ENCODE measurements around the gene SOX6. TPM values are rescaled to one million over a fixed set of nuclear protein-coding genes. Genes with fewer than 3 reads are reported as not detected.

The SOX6 gene
- polyA plus RNA-seq, 3 donors = not detected

- no CpG with 5 or more reads among the region's 1 CpG for WGBS (ENCODE audit: insufficient coverage)
Measured at GRCh38 chr11:16059332-16059731, 297.0 kb downstream of the SOX6 start.

GRCh38 chr11:16058671-16059070 lies 297.7 kb downstream of the SOX6 start:
- peaks cover 0 to 7% (median 3%) of the 10 kb centered on the region in 7 donors for H3K9me3 Mint-ChIP-seq

More at GRCh38 chr11:16059332-16059731, 297.0 kb downstream of the SOX6 start:
- no peaks in the 10 kb centered on the region for H3K36me3 ChIP-seq (replicated peaks in 1 of 2; ENCODE audit: control insufficient read depth in 1 of 2, insufficient read depth in 2 of 2, low read length in 2 of 2)
- H3K36me3 Mint-ChIP-seq = no peaks in the 10 kb centered on the region
- H3K9me3 Mint-ChIP-seq = peaks cover 0 to 7% (median 3%) of the 10 kb centered on the region in 7 donors
- no peaks in the 10 kb centered on the region for H3K4me1 ChIP-seq (ENCODE audit: control insufficient read depth in 1 of 2, insufficient read depth in 2 of 2, low read length in 2 of 2)
- no peaks in the 10 kb centered on the region for H3K4me1 Mint-ChIP-seq
- no peak overlapping the region for H3K27ac ChIP-seq (ENCODE audit: low read depth in 1 of 2, low read length in 2 of 2)
- no peak overlapping the region for H3K9ac ChIP-seq (ENCODE audit: insufficient read depth, low read length, poor library complexity, severe bottlenecking)
- H2AFZ ChIP-seq (ENCODE audit: insufficient read depth, low read depth, low read length, poor library complexity, severe bottlenecking) = no peak overlapping the region
- H3K27me3 Mint-ChIP-seq (ENCODE audit: low read depth in 3 of 3) = no peaks in the 10 kb centered on the region
- no peaks in the 10 kb centered on the region for H4K20me1 ChIP-seq (ENCODE audit: insufficient read depth, low read length)
- no peaks in the 10 kb centered on the region for H3K27me3 ChIP-seq (ENCODE audit: control insufficient read depth in 2 of 2, insufficient read depth in 2 of 2, low read length in 2 of 2)
- DNase-seq = no peak
- H3K4me2 ChIP-seq (replicated peaks; ENCODE audit: extremely low read depth, low read length, poor library complexity, severe bottlenecking) = no peak overlapping the region
- H3K4me3 Mint-ChIP-seq = no peak overlapping the region
- no peak overlapping the region for H3K4me3 ChIP-seq (replicated peaks in 1 of 3; ENCODE audit: low read depth in 2 of 3, low read length in 3 of 3)
- no peaks in the 10 kb centered on the region for H3K9me3 ChIP-seq (replicated peaks in 1 of 2; ENCODE audit: control insufficient read depth in 1 of 2, insufficient read depth in 1 of 2, low read length in 2 of 2)
- TF ChIP-seq CTCF (IDR thresholded peaks at IDR 0.05) = no peak
- no peaks in the 10 kb centered on the region for H3K79me2 ChIP-seq (ENCODE audit: insufficient read depth, low read length)
- H3K27ac Mint-ChIP-seq = no peak overlapping the region
- intact Hi-C loops (cut with micrococcal nuclease) = no loop called here

More at GRCh38 chr11:16058671-16059070, 297.7 kb downstream of the SOX6 start:
- intact Hi-C loops (cut with micrococcal nuclease) = no loop called here
- no peaks in the 10 kb centered on the region for H3K36me3 ChIP-seq (replicated peaks in 1 of 2; ENCODE audit: control insufficient read depth in 1 of 2, insufficient read depth in 2 of 2, low read length in 2 of 2)
- no peaks in the 10 kb centered on the region for H3K9me3 ChIP-seq (replicated peaks in 1 of 2; ENCODE audit: control insufficient read depth in 1 of 2, insufficient read depth in 1 of 2, low read length in 2 of 2)
- TF ChIP-seq CTCF (IDR thresholded peaks at IDR 0.05) = no peak
- H3K4me2 ChIP-seq (replicated peaks; ENCODE audit: extremely low read depth, low read length, poor library complexity, severe bottlenecking) = no peak overlapping the region
- H3K4me1 Mint-ChIP-seq = no peaks in the 10 kb centered on the region
- no peak overlapping the region for H2AFZ ChIP-seq (ENCODE audit: insufficient read depth, low read depth, low read length, poor library complexity, severe bottlenecking)
- H3K27ac Mint-ChIP-seq = no peak overlapping the region
- H3K4me3 Mint-ChIP-seq = no peak overlapping the region
- no peak for DNase-seq
- H3K27me3 Mint-ChIP-seq (ENCODE audit: low read depth in 3 of 3) = no peaks in the 10 kb centered on the region
- H3K36me3 Mint-ChIP-seq = no peaks in the 10 kb centered on the region
- no peak overlapping the region for H3K27ac ChIP-seq (ENCODE audit: low read depth in 1 of 2, low read length in 2 of 2)
- H3K27me3 ChIP-seq (ENCODE audit: control insufficient read depth in 2 of 2, insufficient read depth in 2 of 2, low read length in 2 of 2) = no peaks in the 10 kb centered on the region
- H3K9ac ChIP-seq (ENCODE audit: insufficient read depth, low read length, poor library complexity, severe bottlenecking) = no peak overlapping the region
- H3K79me2 ChIP-seq (ENCODE audit: insufficient read depth, low read length) = no peaks in the 10 kb centered on the region
- no peak overlapping the region for H3K4me3 ChIP-seq (replicated peaks in 1 of 3; ENCODE audit: low read depth in 2 of 3, low read length in 3 of 3)
- H3K4me1 ChIP-seq (ENCODE audit: control insufficient read depth in 1 of 2, insufficient read depth in 2 of 2, low read length in 2 of 2) = no peaks in the 10 kb centered on the region
- no peaks in the 10 kb centered on the region for H4K20me1 ChIP-seq (ENCODE audit: insufficient read depth, low read length)
